IMR-90 (cell line): ENCODE data around the gene CTRL.

Experiments used
- CTCF ChIP-seq: conservative IDR thresholded peaks from 2 replicates; pipeline ENCODE4 v1.5.1; 2012; ENCODE audit warnings: mild to moderate bottlenecking, low read depth, low read length, improper control_type of control experiment
- RAD21 ChIP-seq: IDR thresholded peaks from 2 replicates; pipeline ENCODE4 v1.6.1; 2012; ENCODE audit warnings: low read length, improper control_type of control experiment
- SMC3 ChIP-seq: fragments of 150-350 bp; IDR thresholded peaks from 2 replicates; pipeline ENCODE4 v1.6.1; 2016; ENCODE audit warnings: low read depth, mild to moderate bottlenecking, antibody characterized with exemption, low read length, moderate library complexity

- TF ChIP-seq CTCF: no peak
- no peak for TF ChIP-seq RAD21
- TF ChIP-seq SMC3: no peak
These were observed 7.3 kb downstream of the CTRL start for GRCh38 chr16:67924140-67924906.
